Measurements from ENCODE around the gene COL27A1. TPM values are rescaled to one million over a fixed set of nuclear protein-coding genes. Genes with fewer than 3 reads are reported as not detected.

COL27A1 gene
- total and polyA plus RNA-seq, 2 experiments from 2014 or later, result 10.5 to 18.0 TPM

DNA sequence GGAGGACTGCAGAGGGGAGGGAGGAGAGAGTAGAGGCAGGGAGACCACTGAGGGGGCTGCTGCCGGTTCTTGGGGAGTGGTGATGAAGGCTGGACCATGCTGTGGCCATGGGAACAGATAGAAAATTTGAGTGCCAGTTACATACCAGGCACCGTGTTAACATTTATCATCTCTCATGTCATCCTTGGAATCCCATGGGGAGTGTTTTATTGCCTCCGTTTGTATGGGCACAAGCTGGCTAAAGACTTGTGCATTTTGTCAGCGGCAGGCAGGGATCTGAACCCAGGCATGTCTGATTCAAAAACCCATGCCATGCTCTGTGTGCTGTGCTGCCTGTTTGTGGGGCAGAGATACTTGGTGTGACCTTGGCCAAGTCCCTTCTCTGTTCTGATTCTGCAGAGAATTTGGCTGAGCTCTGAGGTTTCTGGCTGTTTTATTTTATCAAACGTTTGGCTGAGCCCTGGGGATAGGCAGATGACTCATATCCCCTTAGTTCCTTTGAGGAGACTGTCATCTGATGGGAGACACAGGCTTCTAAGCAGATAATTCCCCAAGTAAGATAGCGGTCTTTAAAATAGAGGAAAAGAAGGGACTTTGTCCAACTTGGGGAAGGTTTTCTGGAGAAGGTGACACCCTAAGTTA is 22.2 kb downstream of the COL27A1 start:
- no peaks in the 10 kb centered on the region; the same call in 1 of the 2 replicates for H3K36me3 ChIP-seq (ENCODE audit: insufficient read depth)
- no peak for DNase-seq (ENCODE audit: low spot score)
- Mint-ChIP-seq H3K9me3 (no peaks in the 10 kb centered on the region), H3K36me3 (ENCODE audit: low read depth) (peaks cover 3% of the 10 kb centered on the region; the same call in 1 of the 3 replicates), H3K4me3 (no peak overlapping the region), H3K27ac (no peak overlapping the region), H3K4me1 (peaks cover 9% of the 10 kb centered on the region; the same call in 1 of the 3 replicates), H3K27me3 (ENCODE audit: insufficient read depth, low read depth, poor library complexity) (peaks cover 5% of the 10 kb centered on the region)
- H3K27me3 ChIP-seq (ENCODE audit: insufficient read depth), result no peaks in the 10 kb centered on the region
- H3K9me2 ChIP-seq (ENCODE audit: insufficient read depth), result no peaks in the 10 kb centered on the region
- ATAC-seq, result no peak
- H4K20me1 ChIP-seq (replicated peaks; ENCODE audit: insufficient read depth), result no peaks in the 10 kb centered on the region
- no peaks in the 10 kb centered on the region for H3K79me2 ChIP-seq (replicated peaks; ENCODE audit: insufficient read depth)
- H3K27ac ChIP-seq (ENCODE audit: low read depth), result no peak overlapping the region
- H3K4me1 ChIP-seq (ENCODE audit: insufficient read depth), result no peaks in the 10 kb centered on the region
- H3K4me3 ChIP-seq, result no peak overlapping the region
- no peak for TF ChIP-seq JUNB (IDR thresholded peaks at IDR 0.05; ENCODE audit: unreplicated experiment)
- TF ChIP-seq, protein P1, sequence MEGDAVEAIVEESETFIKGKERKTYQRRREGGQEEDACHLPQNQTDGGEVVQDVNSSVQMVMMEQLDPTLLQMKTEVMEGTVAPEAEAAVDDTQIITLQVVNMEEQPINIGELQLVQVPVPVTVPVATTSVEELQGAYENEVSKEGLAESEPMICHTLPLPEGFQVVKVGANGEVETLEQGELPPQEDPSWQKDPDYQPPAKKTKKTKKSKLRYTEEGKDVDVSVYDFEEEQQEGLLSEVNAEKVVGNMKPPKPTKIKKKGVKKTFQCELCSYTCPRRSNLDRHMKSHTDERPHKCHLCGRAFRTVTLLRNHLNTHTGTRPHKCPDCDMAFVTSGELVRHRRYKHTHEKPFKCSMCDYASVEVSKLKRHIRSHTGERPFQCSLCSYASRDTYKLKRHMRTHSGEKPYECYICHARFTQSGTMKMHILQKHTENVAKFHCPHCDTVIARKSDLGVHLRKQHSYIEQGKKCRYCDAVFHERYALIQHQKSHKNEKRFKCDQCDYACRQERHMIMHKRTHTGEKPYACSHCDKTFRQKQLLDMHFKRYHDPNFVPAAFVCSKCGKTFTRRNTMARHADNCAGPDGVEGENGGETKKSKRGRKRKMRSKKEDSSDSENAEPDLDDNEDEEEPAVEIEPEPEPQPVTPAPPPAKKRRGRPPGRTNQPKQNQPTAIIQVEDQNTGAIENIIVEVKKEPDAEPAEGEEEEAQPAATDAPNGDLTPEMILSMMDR (conservative IDR thresholded peaks at IDR 0.05; ENCODE audit: low read depth in 2 of 2), result no peak
- TF ChIP-seq, protein P2, sequence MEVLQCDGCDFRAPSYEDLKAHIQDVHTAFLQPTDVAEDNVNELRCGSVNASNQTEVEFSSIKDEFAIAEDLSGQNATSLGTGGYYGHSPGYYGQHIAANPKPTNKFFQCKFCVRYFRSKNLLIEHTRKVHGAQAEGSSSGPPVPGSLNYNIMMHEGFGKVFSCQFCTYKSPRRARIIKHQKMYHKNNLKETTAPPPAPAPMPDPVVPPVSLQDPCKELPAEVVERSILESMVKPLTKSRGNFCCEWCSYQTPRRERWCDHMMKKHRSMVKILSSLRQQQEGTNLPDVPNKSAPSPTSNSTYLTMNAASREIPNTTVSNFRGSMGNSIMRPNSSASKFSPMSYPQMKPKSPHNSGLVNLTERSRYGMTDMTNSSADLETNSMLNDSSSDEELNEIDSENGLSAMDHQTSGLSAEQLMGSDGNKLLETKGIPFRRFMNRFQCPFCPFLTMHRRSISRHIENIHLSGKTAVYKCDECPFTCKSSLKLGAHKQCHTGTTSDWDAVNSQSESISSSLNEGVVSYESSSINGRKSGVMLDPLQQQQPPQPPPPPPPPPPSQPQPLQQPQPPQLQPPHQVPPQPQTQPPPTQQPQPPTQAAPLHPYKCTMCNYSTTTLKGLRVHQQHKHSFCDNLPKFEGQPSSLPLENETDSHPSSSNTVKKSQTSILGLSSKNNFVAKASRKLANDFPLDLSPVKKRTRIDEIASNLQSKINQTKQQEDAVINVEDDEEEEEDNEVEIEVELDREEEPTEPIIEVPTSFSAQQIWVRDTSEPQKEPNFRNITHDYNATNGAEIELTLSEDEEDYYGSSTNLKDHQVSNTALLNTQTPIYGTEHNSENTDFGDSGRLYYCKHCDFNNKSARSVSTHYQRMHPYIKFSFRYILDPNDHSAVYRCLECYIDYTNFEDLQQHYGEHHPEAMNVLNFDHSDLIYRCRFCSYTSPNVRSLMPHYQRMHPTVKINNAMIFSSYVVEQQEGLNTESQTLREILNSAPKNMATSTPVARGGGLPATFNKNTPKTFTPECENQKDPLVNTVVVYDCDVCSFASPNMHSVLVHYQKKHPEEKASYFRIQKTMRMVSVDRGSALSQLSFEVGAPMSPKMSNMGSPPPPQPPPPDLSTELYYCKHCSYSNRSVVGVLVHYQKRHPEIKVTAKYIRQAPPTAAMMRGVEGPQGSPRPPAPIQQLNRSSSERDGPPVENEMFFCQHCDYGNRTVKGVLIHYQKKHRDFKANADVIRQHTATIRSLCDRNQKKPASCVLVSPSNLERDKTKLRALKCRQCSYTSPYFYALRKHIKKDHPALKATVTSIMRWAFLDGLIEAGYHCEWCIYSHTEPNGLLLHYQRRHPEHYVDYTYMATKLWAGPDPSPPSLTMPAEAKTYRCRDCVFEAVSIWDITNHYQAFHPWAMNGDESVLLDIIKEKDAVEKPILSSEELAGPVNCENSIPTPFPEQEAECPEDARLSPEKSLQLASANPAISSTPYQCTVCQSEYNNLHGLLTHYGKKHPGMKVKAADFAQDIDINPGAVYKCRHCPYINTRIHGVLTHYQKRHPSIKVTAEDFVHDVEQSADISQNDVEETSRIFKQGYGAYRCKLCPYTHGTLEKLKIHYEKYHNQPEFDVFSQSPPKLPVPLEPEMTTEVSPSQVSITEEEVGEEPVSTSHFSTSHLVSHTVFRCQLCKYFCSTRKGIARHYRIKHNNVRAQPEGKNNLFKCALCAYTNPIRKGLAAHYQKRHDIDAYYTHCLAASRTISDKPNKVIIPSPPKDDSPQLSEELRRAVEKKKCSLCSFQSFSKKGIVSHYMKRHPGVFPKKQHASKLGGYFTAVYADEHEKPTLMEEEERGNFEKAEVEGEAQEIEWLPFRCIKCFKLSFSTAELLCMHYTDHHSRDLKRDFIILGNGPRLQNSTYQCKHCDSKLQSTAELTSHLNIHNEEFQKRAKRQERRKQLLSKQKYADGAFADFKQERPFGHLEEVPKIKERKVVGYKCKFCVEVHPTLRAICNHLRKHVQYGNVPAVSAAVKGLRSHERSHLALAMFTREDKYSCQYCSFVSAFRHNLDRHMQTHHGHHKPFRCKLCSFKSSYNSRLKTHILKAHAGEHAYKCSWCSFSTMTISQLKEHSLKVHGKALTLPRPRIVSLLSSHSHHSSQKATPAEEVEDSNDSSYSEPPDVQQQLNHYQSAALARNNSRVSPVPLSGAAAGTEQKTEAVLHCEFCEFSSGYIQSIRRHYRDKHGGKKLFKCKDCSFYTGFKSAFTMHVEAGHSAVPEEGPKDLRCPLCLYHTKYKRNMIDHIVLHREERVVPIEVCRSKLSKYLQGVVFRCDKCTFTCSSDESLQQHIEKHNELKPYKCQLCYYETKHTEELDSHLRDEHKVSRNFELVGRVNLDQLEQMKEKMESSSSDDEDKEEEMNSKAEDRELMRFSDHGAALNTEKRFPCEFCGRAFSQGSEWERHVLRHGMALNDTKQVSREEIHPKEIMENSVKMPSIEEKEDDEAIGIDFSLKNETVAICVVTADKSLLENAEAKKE (CRISPR knock-in tag; IDR thresholded peaks at IDR 0.05), result no peak
- TF ChIP-seq EZH2phosphoT487 (IDR thresholded peaks at IDR 0.05; ENCODE audit: unreplicated experiment), result no peak
- no peak for TF ChIP-seq CREB1 (CRISPR knock-in tag; IDR thresholded peaks at IDR 0.05; ENCODE audit: low read depth)
- TF ChIP-seq, protein P3, sequence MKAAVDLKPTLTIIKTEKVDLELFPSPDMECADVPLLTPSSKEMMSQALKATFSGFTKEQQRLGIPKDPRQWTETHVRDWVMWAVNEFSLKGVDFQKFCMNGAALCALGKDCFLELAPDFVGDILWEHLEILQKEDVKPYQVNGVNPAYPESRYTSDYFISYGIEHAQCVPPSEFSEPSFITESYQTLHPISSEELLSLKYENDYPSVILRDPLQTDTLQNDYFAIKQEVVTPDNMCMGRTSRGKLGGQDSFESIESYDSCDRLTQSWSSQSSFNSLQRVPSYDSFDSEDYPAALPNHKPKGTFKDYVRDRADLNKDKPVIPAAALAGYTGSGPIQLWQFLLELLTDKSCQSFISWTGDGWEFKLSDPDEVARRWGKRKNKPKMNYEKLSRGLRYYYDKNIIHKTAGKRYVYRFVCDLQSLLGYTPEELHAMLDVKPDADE (IDR thresholded peaks at IDR 0.05), result no peak
- no peak for TF ChIP-seq STAT1 (IDR thresholded peaks at IDR 0.05; ENCODE audit: unreplicated experiment)
- TF ChIP-seq NANOG (IDR thresholded peaks at IDR 0.05; ENCODE audit: borderline replicate concordance), result no peak
- no peak for TF ChIP-seq ZNF114 (CRISPR knock-in tag; IDR thresholded peaks at IDR 0.05)
- TF ChIP-seq ZNF331 (CRISPR knock-in tag; IDR thresholded peaks at IDR 0.05; ENCODE audit: low read depth), result no peak
- no peak for TF ChIP-seq POLR2AphosphoS5 (IDR thresholded peaks at IDR 0.05; ENCODE audit: low read depth)
- TF ChIP-seq EZH2 (IDR thresholded peaks at IDR 0.05; ENCODE audit: low read depth, unreplicated experiment), result no peak
- TF ChIP-seq, protein P4, sequence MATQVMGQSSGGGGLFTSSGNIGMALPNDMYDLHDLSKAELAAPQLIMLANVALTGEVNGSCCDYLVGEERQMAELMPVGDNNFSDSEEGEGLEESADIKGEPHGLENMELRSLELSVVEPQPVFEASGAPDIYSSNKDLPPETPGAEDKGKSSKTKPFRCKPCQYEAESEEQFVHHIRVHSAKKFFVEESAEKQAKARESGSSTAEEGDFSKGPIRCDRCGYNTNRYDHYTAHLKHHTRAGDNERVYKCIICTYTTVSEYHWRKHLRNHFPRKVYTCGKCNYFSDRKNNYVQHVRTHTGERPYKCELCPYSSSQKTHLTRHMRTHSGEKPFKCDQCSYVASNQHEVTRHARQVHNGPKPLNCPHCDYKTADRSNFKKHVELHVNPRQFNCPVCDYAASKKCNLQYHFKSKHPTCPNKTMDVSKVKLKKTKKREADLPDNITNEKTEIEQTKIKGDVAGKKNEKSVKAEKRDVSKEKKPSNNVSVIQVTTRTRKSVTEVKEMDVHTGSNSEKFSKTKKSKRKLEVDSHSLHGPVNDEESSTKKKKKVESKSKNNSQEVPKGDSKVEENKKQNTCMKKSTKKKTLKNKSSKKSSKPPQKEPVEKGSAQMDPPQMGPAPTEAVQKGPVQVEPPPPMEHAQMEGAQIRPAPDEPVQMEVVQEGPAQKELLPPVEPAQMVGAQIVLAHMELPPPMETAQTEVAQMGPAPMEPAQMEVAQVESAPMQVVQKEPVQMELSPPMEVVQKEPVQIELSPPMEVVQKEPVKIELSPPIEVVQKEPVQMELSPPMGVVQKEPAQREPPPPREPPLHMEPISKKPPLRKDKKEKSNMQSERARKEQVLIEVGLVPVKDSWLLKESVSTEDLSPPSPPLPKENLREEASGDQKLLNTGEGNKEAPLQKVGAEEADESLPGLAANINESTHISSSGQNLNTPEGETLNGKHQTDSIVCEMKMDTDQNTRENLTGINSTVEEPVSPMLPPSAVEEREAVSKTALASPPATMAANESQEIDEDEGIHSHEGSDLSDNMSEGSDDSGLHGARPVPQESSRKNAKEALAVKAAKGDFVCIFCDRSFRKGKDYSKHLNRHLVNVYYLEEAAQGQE (IDR thresholded peaks at IDR 0.05; ENCODE audit: unreplicated experiment), result no peak
- no peak overlapping the region for H3K4me2 ChIP-seq
- no peak overlapping the region for H2AFZ ChIP-seq
- H3F3A ChIP-seq (replicated peaks; ENCODE audit: low read depth), result no peaks in the 10 kb centered on the region

Data from GM23338 (cell line).